GM04503 (cell line): ENCODE results near the gene APCDD1L.
"Not testable (repeated sequence)": the region's sequence is repeated elsewhere in the genome, so short reads cannot be mapped to it uniquely, and the experiment has no call there.

ENCODE experiments used
- DNase-seq: peaks from one replicate; pipeline ENCODE4 v3.0.0-alpha.2; 2012; ENCODE audit warnings: low read depth

APCDD1L gene

GRCh38 chr20:58545565-58546415 is 30.6 kb upstream of the APCDD1L start:
- no peak for DNase-seq

- no peak for DNase-seq
These were observed 29.7 kb upstream of the APCDD1L start for GRCh38 chr20:58544891-58545290.

GRCh38 chr20:58544286-58544685 is 29.1 kb upstream of the APCDD1L start:
- DNase-seq: no peak

- DNase-seq: no peak
These were observed 28.1 kb upstream of the APCDD1L start for GRCh38 chr20:58543274-58543673.

GRCh38 chr20:58542411-58543095 is 27.4 kb upstream of the APCDD1L start:
- DNase-seq: no peak

GRCh38 chr20:58542034-58542410 is 26.8 kb upstream of the APCDD1L start:
- not testable (repeated sequence) for DNase-seq

- no peak for DNase-seq
These were observed 23.6 kb upstream of the APCDD1L start for GRCh38 chr20:58538752-58539151.

GRCh38 chr20:58537831-58538230 is 22.6 kb upstream of the APCDD1L start:
- no peak for DNase-seq

GRCh38 chr20:58536289-58536688 is 21.1 kb upstream of the APCDD1L start:
- no peak for DNase-seq

GRCh38 chr20:58531657-58532056 is 16.5 kb upstream of the APCDD1L start:
- DNase-seq: no peak

- no peak for DNase-seq
These were observed 15.9 kb upstream of the APCDD1L start for GRCh38 chr20:58531063-58531462.

- DNase-seq: no peak
These were observed 13.2 kb upstream of the APCDD1L start for GRCh38 chr20:58528412-58528811.

GRCh38 chr20:58526411-58526810 is 11.2 kb upstream of the APCDD1L start:
- no peak for DNase-seq

- DNase-seq: peak; percentile 47
These were observed 9.6 kb upstream of the APCDD1L start for GRCh38 chr20:58524814-58525213.

- peak; percentile 43 for DNase-seq
These were observed 8.7 kb upstream of the APCDD1L start for GRCh38 chr20:58523971-58524315.

GRCh38 chr20:58523072-58523970 is 8.1 kb upstream of the APCDD1L start:
- DNase-seq: no peak

GRCh38 chr20:58522666-58523065 is 7.5 kb upstream of the APCDD1L start:
- DNase-seq: no peak

- DNase-seq: no peak
These were observed 6.6 kb upstream of the APCDD1L start for GRCh38 chr20:58521763-58522162.

GRCh38 chr20:58519940-58520712 is 4.9 kb upstream of the APCDD1L start:
- DNase-seq: no peak

- DNase-seq: no peak
These were observed 3.8 kb upstream of the APCDD1L start for GRCh38 chr20:58518896-58519593.

- no peak for DNase-seq
These were observed 3.2 kb upstream of the APCDD1L start for GRCh38 chr20:58518387-58518786.
